NCI-H187 (cell line): ENCODE measurements around the gene FLVCR1.
"Not testable (repeated sequence)": the region's sequence is repeated elsewhere in the genome, so short reads cannot be mapped to it uniquely, and the experiment has no call there.

Experiments
- DNase-seq, 2 experiments: peaks; one replicate each; lab custom pipeline; 2025; lab: John Stamatoyannopoulos, UW

FLVCR1 gene

GRCh38 chr1:212860713-212861581, 2.9 kb downstream of the FLVCR1 start:
- DNase-seq, result no peak

GRCh38 chr1:212862111-212862690, 4.1 kb downstream of the FLVCR1 start:
- no peak for DNase-seq

GRCh38 chr1:212863345-212863744, 5.3 kb downstream of the FLVCR1 start:
- not testable (repeated sequence) for DNase-seq

- DNase-seq, result no peak
Observed at GRCh38 chr1:212864201-212864600, 6.1 kb downstream of the FLVCR1 start.

DNA sequence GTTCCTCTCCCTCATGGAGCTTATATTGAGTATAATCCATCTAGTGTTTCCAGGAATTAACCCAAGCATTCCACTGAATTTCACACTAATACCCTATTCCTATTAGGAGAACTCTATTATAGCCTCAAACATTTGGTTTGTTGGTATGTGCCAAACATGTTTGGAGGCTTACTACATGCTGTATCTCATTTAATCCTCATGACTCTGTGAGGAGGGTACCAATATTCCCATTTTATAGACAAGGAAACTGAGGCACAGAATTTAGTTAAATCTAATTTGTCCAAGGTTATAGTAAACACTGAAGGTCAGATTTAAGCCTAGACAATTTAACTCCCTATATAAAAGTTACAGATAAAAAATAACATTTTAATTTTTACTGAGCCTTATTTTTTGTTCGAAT, 9.1 kb downstream of the FLVCR1 start:
- DNase-seq, result no peak

DNA sequence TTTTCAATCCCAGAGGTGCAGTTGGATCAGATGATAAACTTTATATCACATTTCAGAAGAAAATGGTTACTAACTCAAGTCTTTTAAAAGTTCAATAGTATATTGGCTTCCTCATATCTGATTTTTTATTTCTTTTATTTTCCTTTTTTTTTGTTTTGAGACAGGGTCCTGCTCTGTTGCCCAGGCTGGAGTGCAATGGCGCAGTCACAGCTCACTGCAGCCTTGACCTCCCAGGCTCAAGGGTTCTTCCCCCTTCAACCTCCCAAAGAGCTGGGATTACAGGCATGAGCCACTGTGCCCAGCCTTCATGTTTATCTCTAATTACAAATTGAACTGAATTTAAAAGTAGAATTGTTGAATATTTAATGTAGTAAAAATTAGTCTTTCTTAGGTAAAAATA, 13.9 kb downstream of the FLVCR1 start:
- no peak for DNase-seq

DNA sequence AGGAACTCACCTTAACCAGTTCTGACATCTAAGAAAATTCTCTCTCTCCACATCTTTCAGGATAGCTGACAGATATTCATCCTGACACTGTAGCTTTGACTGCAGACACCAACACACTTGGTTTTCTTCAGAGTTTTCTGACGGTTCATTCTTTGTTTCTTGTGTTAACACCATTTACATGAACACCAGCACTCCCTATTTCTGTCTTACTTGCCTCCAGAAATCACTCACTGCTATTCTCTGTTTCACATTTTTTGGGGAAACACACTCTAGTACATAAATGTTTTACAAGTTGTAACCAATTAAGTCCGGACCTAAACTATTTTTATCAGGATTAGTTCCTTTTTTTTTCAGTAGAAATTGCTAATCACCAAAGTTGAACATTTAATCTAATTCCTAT, 15.4 kb downstream of the FLVCR1 start:
- no peak for DNase-seq

DNA sequence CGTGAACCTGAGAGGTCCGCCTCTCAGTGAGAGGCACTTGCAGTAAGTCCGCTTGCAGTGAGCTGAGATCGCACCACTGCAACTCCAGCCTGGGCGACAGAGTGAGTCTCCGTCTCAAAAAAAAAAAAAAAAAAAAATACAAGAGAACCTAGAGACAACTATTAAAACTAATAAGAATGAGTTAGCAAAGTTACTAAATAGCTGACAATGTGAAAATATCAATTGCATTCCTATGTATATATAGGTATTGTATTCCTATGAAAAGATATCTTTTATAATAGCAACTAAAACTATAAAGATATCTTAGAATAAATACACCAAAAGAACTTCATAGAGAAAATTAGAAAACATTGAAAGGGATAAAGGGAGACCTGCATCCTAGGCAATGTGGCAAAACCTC, 20.3 kb downstream of the FLVCR1 start:
- DNase-seq, result no peak

DNA sequence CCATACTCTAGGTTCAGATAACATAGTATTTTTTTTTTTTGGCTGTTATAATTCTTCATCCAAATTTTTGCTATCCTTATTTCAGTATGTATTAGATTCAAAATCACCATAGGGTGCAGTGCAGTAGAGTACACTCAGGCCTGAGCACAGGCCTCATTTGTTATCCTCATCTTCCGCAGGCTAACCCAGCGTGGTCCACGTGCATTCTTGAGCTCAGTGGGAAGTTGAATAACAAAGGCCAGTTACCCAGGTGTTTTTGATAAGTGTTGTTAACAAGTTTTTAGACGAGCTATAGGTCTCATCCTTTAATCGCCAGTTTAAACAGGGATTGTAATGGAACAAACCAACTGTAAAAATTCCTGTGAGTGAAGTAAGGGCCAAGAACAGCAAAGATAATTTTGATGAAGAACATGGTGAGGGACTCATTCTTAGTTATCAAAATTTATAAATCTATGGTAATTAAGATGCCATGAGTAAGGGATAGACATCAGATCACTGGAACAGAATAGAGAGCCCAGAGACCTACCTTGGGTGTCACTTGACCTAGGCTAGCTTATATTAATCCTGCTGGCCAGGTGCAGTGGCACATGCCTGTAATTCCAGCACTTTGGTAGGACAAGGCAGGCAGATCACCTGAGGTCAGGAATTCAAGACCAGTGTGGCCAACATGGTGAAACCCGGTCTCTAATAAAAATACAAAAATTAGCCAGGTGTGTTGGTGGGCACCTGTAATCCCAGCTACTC, 22.0 kb downstream of the FLVCR1 start:
- no peak for DNase-seq

- no peak for DNase-seq
Observed at GRCh38 chr1:212884592-212884991, 26.5 kb downstream of the FLVCR1 start.

GRCh38 chr1:212892108-212892507, 34.0 kb downstream of the FLVCR1 start:
- DNase-seq, result no peak

DNA sequence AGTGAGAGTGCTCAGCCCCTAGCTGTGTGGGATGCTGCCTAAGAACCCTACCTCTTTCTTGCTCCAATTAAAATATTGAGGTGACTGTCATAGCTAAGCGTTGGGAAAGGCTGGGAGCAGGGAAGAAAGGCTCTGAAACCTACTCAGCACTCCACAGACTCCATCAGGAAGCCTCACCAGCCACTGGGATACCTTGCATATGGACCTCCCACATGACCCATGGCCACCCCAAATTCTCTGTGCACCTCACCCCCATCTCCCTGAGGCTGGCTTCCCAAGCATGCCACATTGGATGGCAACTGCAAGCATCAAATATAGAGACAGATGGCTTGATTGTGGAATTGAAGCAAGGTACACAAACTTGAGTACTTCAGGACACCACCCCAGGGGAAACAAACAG, 41.8 kb downstream of the FLVCR1 start:
- DNase-seq, result no peak

DNA sequence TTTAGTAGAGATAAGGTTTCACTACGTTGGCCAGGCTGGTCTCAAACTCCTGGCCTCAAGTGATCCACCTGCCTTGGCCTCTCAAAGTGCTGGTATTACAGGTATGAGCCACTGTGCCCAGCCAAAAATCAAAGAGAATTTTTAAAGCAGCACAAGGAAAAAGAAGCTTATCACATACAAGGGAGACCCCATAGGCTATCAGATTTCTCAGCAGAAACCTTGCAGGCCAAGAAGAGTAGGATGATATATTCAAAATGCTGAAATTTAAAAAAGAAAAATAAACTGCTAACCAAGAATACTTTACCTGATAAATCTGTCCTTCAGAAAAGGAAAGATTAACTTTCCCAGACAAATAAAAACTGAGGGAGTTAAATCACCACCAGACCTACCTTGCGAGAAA, 43.2 kb downstream of the FLVCR1 start:
- no peak for DNase-seq

- no peak for DNase-seq
Observed at GRCh38 chr1:212902054-212902453, 44.0 kb downstream of the FLVCR1 start.

GRCh38 chr1:212903664-212904063, 45.6 kb downstream of the FLVCR1 start:
- DNase-seq, result no peak

DNA sequence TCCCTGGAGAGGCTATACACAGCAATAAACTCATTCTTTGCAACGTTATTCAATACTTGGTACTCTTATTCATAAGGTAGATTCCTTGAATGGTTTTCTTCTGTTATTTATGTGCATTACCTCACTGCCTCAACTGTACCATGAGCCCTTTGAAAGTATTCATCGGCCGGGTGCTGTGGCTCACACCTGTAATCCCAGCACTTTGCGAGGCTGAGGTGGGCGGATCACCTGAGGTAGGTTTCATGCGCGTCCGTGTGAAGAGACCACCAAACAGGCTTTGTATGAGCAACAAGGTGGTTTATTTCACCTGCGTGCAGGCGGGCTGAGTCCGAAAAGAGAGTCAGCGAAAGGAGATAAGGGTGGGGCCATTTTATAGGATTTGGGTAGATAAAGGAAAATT, 50.0 kb downstream of the FLVCR1 start:
- DNase-seq, result not testable (repeated sequence)

DNA sequence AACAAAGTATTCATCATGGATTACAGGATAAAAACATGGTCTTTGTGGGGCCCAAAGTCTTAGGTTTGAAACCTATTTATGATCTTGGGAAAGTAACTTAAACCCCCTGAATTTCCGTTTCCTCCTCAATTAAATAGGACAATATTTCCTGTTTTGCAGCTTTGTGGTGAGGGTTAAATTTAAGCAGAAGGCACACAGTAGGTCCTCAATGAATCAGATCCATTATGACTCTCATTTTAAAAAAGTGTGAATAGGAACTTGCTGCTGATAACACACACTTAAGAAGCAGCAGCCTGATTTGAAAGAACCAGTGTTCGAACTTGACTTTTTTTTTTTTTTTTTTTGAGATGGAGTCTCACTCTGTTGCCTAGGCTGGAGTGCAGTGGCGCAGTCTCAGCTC, 50.9 kb downstream of the FLVCR1 start:
- no peak for DNase-seq

GRCh38 chr1:212909652-212910063, 51.6 kb downstream of the FLVCR1 start:
- no peak for DNase-seq

GRCh38 chr1:212910213-212910612, 52.1 kb downstream of the FLVCR1 start:
- not testable (repeated sequence) for DNase-seq

GRCh38 chr1:212913638-212914037, 55.6 kb downstream of the FLVCR1 start:
- not testable (repeated sequence) for DNase-seq

- not testable (repeated sequence) for DNase-seq
Observed at GRCh38 chr1:212914110-212914509, 56.0 kb downstream of the FLVCR1 start.

- no peak for DNase-seq
Observed at GRCh38 chr1:212914789-212915188, 56.7 kb downstream of the FLVCR1 start.
